Measurements from ENCODE around the gene CEMIP2.

DNA sequence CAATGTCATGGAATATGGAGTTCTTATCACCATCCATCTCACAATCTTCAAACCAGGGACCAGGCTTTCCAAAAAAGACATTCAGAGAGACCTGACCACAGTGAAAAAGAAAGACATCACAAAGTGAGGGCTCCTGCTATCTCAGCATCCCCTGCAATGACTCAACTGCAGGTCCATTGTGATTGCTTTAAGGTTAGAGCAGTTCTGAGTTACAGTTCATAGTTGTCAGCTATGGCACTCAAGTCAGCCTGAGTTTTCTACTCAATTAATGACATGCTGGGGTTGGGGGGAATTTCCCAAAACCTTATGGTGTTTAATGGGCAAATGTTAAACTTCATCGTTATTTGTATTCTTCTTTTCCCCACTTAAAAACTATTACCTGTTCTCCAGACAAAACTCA lies 58.9 kb downstream of the CEMIP2 start:
- TF ChIP-seq, protein P1, sequence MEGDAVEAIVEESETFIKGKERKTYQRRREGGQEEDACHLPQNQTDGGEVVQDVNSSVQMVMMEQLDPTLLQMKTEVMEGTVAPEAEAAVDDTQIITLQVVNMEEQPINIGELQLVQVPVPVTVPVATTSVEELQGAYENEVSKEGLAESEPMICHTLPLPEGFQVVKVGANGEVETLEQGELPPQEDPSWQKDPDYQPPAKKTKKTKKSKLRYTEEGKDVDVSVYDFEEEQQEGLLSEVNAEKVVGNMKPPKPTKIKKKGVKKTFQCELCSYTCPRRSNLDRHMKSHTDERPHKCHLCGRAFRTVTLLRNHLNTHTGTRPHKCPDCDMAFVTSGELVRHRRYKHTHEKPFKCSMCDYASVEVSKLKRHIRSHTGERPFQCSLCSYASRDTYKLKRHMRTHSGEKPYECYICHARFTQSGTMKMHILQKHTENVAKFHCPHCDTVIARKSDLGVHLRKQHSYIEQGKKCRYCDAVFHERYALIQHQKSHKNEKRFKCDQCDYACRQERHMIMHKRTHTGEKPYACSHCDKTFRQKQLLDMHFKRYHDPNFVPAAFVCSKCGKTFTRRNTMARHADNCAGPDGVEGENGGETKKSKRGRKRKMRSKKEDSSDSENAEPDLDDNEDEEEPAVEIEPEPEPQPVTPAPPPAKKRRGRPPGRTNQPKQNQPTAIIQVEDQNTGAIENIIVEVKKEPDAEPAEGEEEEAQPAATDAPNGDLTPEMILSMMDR (IDR thresholded peaks at IDR 0.05): no peak
- TF ChIP-seq ZNF263 (CRISPR knock-in tag; IDR thresholded peaks at IDR 0.05; ENCODE audit: low read depth) (no peak), ETV6 (CRISPR knock-in tag; IDR thresholded peaks at IDR 0.05) (no peak), SP1 (CRISPR knock-in tag; conservative IDR thresholded peaks at IDR 0.05) (no peak), NFE2L1 (CRISPR knock-in tag; IDR thresholded peaks at IDR 0.05) (no peak), ZNF219 (CRISPR knock-in tag; IDR thresholded peaks at IDR 0.05; ENCODE audit: borderline replicate concordance) (no peak), GTF2I (CRISPR knock-in tag; conservative IDR thresholded peaks at IDR 0.05) (no peak), PREB (CRISPR knock-in tag; IDR thresholded peaks at IDR 0.05; ENCODE audit: borderline replicate concordance) (no peak), E2F4 (CRISPR knock-in tag; IDR thresholded peaks at IDR 0.05; ENCODE audit: borderline replicate concordance, low read depth) (no peak), USF2 (CRISPR knock-in tag; IDR thresholded peaks at IDR 0.05) (no peak), TEAD4 (CRISPR knock-in tag; IDR thresholded peaks at IDR 0.05) (no peak)
- TF ChIP-seq, protein P2, sequence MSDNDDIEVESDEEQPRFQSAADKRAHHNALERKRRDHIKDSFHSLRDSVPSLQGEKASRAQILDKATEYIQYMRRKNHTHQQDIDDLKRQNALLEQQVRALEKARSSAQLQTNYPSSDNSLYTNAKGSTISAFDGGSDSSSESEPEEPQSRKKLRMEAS (CRISPR knock-in tag; IDR thresholded peaks at IDR 0.05): no peak
- TF ChIP-seq, protein P3, sequence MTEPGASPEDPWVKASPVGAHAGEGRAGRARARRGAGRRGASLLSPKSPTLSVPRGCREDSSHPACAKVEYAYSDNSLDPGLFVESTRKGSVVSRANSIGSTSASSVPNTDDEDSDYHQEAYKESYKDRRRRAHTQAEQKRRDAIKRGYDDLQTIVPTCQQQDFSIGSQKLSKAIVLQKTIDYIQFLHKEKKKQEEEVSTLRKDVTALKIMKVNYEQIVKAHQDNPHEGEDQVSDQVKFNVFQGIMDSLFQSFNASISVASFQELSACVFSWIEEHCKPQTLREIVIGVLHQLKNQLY (CRISPR knock-in tag; IDR thresholded peaks at IDR 0.05): no peak
- TF ChIP-seq, protein P4, sequence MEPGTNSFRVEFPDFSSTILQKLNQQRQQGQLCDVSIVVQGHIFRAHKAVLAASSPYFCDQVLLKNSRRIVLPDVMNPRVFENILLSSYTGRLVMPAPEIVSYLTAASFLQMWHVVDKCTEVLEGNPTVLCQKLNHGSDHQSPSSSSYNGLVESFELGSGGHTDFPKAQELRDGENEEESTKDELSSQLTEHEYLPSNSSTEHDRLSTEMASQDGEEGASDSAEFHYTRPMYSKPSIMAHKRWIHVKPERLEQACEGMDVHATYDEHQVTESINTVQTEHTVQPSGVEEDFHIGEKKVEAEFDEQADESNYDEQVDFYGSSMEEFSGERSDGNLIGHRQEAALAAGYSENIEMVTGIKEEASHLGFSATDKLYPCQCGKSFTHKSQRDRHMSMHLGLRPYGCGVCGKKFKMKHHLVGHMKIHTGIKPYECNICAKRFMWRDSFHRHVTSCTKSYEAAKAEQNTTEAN (CRISPR knock-in tag; IDR thresholded peaks at IDR 0.05): no peak
